UCSD-AML1 (cell line): ENCODE results near the gene COL18A1.
A peak's percentile ranks its signal among the peaks of the same experiment; 100 is the strongest.
"Not testable (repeated sequence)": the region's sequence is repeated elsewhere in the genome, so short reads cannot be mapped to it uniquely, and the experiment has no call there.

Experiments used
- DNase-seq: peaks from one replicate; lab custom pipeline; 2025; ENCODE audit not compliant: unreplicated experiment; lab: John Stamatoyannopoulos, UW

COL18A1 gene

DNA sequence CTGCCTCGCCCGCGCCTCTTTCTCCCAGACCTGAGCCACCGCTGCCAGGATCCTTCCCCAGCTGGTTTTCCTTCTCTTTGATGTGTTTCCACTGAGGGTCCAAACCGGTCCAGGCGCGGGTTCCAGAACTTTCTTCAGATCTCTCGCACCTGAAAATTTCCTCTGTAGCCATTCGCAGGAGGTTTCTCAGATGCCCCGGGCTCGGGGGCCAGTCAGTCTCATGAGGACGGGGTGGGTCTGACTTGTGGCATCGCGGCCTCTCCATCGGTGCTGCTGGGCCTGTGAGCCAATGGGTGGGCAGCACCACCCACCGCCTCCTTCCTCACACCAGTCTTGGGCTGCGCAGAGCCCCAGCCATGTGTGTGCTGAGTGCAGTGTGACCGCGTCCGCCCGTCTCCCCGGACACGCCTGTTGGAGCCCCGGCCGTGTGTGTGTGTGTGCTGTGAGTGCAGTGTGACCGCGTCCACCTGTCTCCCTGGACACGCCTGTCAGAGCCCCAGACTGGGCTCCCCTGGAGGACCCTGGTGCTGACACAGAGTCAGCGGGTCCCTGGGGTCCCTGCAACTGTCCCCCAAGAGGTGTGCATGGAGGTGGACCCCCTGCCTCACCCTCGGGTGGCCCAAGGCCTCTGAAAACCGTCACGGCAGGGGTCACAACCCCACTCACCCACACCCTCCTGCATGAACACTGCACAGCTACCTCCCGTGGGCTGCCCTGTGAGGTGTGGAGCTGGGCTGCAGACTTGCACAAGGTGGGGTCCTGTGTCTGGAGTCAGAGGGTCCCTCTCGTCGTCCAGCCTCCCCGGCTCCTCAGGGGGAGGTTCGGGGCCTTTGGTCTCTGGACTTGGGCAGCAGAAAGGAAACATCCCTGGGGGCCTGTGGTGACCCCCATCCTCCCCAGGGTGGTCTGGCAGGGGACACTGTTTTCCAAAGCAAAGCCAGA lies 20.2 kb downstream of the COL18A1 start:
- DNase-seq, result no peak

GRCh38 chr21:45427331-45428271 lies 22.6 kb downstream of the COL18A1 start:
- DNase-seq, result no peak

DNA sequence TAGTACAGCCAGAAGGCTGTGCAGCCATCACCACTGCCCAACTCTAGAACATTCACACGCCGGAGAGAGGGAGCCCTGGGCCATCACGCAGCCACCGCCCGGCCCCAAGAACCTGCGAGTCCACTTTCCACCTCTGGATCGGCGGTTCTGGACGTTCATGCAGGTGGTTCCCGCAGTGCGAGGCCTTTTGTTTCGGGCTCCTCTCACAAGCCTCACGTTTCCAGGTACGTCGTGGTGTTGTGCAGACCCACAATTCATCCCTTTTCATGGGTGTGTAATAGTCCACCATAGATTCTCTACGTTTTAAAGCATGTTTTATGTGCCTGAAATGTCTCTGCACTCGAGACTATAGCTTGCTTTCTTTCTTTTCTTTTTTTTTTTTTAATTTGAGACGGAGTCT lies 23.6 kb downstream of the COL18A1 start:
- DNase-seq, result no peak

- no peak for DNase-seq
Observed at GRCh38 chr21:45429221-45430175, 24.5 kb downstream of the COL18A1 start.

DNA sequence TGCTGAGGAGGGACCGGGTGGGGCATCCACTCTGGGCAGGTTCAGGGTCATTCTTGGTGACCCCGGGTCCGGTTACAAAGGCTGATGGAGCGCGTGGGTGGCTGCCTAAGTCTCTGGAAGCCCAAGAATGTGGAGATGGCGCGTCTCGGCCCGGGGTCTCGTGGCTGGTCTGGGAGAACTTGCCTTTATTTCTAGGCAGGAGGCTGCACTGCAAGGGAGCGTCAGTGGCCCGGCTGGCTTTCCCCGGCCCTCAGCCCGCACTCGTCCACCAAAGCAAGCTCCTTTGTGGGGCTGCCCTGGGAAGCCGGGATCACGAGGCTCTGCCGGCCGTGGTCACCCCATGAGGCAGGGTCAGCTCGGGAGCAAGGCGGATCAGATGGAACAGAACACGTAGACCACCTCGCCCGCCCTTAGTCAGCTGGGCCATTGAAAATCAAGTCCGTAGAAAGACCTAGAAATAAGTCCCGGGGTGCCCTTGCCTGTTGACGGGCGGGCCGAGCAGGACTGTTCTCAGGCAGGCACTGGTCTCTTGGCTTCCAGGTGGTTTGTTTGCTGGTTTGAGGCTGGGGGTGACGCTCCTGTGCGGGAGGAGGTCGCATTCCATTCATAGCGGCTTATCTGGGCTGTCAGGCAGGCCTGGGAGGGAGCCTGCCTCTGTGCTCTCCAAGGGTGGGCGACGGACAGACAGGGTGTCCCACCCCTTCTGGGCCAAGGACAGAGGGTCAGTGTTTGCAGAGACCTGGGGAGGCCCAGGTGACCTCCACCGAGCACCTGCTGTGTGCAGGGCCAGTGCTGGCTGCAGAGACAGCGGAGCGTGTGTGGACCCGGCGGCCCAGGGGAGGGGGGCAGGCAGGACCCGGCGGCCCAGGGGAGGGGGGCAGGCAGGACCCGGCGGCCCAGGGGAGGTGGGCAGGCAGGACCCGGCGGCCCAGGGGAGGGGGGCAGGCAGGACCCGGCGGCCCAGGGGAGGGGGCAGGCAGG lies 25.8 kb downstream of the COL18A1 start:
- DNase-seq, result no peak

DNA sequence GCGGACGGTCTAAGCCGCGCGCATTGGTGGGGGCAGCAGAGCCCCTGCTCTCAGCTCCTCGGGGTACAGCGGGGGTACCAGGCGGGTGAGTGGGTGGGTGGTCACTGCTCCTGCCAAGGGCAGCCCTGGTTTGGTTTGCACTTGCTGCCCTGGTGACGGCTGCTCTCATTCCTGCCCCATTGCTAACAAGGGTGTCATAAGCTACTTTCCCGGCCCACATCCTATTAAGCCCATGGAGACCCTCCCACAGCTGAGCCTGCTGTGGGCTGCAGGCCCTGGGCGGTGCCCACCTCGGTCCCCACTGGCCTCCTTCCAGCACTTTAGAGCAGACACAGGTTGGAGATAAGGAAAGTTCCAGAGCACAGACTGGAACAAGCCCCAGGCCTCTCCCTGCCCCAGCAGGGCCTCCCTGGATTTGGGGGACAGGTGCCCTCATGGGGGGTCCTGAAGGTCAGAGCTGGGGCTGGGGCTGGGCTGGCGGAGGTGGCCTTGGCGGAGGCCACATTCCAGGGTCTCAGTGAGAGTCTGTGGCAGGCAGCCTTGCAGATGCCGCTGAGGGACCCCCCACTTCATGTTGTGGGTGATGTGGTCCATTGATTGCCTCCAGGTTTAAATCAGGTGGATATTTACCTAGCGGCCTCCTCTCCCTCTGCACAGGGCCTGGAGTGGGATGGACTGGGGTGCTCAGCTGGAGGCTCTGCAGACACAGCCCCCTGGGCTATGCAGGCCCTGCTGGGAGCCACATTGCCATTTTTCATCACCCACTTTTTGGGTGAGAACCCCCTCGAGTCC lies 27.0 kb downstream of the COL18A1 start:
- no peak for DNase-seq

- DNase-seq, result no peak
Observed at GRCh38 chr21:45432575-45433255, 27.8 kb downstream of the COL18A1 start.

DNA sequence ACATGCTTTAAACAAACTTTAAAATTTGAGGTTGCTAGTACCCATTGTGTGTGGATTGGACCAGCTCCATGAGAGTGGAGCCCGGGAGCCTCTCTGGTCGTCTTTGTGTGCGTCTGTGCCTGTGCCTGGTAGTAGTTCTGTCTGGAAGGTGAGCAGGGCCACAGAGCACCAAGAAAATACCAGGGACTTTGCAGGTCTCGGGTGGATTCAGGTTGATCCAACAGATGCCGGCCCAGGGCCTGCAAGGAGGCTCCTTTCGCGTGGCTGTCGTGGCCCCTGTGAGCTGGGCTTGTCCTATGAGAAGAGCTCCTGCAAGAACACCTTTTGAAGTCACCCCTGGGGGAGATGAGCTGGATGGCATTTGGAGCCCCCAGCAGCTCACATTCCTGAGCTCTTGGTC lies 28.3 kb downstream of the COL18A1 start:
- DNase-seq, result no peak

DNA sequence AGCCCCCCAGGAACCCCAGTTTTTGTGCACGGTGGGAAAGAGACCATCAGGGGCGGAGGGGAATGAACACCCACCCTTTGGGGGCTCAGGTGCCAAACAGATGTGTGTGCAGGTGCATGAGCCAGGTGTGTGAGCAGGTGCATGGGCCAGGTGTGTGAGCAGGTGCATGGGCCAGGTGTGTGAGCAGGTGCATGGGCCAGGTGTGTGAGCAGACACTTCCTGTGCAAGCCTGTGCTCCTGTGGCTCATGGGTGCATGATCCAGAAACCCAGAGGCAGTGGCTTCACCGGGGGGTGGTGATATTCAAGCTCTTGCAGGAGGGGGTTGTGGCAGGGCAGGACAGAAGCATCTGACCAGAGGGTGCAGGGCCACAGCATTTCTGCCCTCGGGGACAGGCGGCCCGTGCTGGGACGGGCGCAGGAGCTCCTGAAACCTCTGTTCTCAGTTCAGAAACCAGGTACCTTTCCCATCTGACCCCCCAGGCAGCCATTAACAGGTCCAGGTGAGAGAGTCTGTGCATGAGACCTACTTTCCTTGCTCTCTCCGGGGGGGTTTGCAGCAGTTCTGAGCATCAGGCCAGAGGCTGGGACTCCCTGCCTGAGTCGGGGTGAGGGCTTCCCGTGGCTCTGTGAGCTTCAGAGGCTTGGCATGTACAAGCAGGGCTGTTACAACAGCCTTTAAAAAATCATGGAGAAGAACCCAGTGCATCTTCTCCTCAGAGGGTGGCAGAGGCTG lies 29.1 kb downstream of the COL18A1 start:
- no peak for DNase-seq

DNA sequence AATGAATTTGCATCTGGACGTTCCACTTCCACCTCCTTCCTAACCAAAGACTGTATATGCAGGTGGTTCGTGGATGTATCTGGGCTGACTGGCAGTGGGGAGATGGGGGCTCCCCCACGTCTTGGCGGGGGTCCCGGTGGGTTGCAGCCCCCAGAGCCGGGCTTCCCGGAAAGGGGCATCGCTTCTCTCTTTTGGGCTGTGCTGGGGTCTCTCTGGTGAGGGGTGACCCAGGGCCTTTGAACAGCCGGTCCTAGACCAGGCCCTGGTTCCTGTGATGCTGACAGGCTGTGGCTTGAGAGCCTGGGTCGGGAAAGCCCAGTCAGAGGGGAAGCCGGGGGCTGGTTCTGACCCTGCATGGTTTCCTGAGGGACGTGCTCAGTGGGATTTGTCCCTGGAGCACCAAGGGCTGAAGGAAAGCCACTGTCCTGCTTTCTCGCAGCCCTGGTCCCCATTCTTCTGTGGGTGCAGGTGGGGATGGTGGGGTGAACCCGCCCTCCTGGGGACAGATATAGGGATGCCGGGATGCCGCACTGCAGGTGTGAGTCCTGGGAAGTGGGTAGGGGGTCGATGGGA lies 29.8 kb downstream of the COL18A1 start:
- DNase-seq, result no peak

GRCh38 chr21:45435405-45435981 lies 30.5 kb downstream of the COL18A1 start:
- DNase-seq, result no peak

GRCh38 chr21:45436351-45437065 lies 31.5 kb downstream of the COL18A1 start:
- DNase-seq, result no peak

- not testable (repeated sequence) for DNase-seq
Observed at GRCh38 chr21:45437844-45438243, 32.9 kb downstream of the COL18A1 start.

DNA sequence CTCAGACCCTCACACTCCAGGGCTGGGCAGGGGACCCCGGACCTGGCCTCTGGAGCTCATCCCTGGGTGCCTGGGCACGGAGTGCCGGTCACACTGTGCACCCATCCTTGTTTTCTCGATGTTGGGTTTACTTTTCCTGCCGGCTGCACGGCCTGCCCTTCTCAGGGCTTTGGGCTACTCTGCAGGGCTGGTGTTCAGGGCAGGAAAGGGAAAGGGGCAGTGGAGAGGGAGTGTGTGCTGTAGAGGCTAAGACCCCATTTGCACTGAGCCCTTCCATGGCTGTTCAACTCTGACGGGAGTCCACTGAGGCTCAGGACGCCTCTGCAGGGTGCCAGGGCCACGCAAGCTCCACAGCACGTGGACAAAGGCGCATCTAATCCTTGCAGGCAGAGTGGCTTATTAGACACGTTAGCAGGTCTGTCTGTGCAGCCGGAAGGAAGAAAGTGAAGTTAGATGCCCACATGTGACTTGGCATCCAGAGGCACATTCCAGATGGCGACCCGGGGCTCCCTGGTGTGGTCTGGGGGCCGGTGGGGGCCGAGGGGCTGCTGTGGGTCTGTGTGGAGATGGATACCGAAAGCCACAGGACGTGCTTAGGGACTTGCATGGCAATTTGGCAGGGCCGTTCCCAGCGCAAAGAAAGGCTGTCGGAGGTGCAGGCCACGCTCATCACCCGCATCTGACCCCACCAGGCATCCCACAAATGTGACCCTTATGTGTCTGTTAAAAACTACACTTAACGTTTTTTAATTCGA lies 33.6 kb downstream of the COL18A1 start:
- DNase-seq, result no peak

- DNase-seq, result peak; percentile 80
Observed at GRCh38 chr21:45439161-45439872, 34.4 kb downstream of the COL18A1 start.
